OCI-LY3 (cell line): Measurements from ENCODE around the gene AKR7A3.

Experiments
- H2AFZ ChIP-seq: fragments of 200-600, 300-600 bp; shearing (Covaris generic); 2 replicates; pipeline ENCODE4 v1.6.0; 2014; ENCODE audit warnings: antibody characterized with exemption, low read depth, low read length
- H3K27ac ChIP-seq: fragments of 200-600, 300-600 bp; sonication (generic); 2 replicates; pipeline ENCODE4 v1.5.1; 2014; ENCODE audit warnings: mild to moderate bottlenecking, low read length, moderate library complexity, mixed read lengths
- H3K27me3 ChIP-seq: fragments of 200-600, 300-600 bp; sonication (generic); 2 replicates; pipeline ENCODE4 v1.6.1; 2014; ENCODE audit warnings: low read depth, low read length, mixed read lengths
- H3K36me3 ChIP-seq: fragments of 200-600, 300-600 bp; sonication (generic); replicated peaks from 2 replicates; pipeline ENCODE3; 2014; ENCODE audit warnings: low read depth, low read length, mixed read lengths
- H3K4me1 ChIP-seq: fragments of 300-600, 200-600 bp; sonication (generic); 2 replicates; pipeline ENCODE4 v1.6.1; 2014; ENCODE audit warnings: low read length, mixed read lengths
- H3K4me2 ChIP-seq: fragments of 200-600, 300-600 bp; sonication (generic); 2 replicates; pipeline ENCODE4 v1.6.1; 2014; ENCODE audit warnings: low read length, mixed read lengths
- H3K4me3 ChIP-seq: fragments of 300-600, 200-600 bp; sonication (generic); 2 replicates; pipeline ENCODE4 v1.5.1; 2014; ENCODE audit warnings: antibody characterized with exemption, mild to moderate bottlenecking, low read length, moderate library complexity
- H3K79me2 ChIP-seq: fragments of 300-600, 200-600 bp; shearing (Covaris generic); 2 replicates; pipeline ENCODE4 v1.6.1; 2014; ENCODE audit warnings: mild to moderate bottlenecking, low read length, mixed read lengths
- H3K9ac ChIP-seq: fragments of 300-600, 200-600 bp; shearing (Covaris generic); 2 replicates; pipeline ENCODE4 v1.6.0; 2014; ENCODE audit warnings: mild to moderate bottlenecking, low read length, moderate library complexity
- H3K9me3 ChIP-seq: fragments of 200-600, 300-600 bp; shearing (Covaris generic); 2 replicates; pipeline ENCODE4 v1.6.1; 2014; ENCODE audit warnings: low read length, mixed read lengths; ENCODE audit not compliant: insufficient read depth
- H4K20me1 ChIP-seq: fragments of 200-600, 300-600 bp; sonication (generic); 2 replicates; pipeline ENCODE4 v1.6.1; 2016; ENCODE audit warnings: low read length, mixed read lengths; ENCODE audit not compliant: insufficient read depth
- CTCF ChIP-seq: fragments of 200-600, 300-600 bp; sonication (generic); IDR thresholded peaks from 2 replicates; pipeline ENCODE4 v1.5.1; 2014; ENCODE audit warnings: antibody characterized with exemption, low read length, low read depth
- EZH2phosphoT487 ChIP-seq: fragments of 200-600 bp; shearing (Covaris generic); IDR thresholded peaks from 2 replicates; pipeline ENCODE4 v1.6.1; 2018; ENCODE audit warnings: antibody characterized with exemption, mixed run types, low read depth

Gene AKR7A3

GRCh38 chr1:19333587-19334354 lies 45.2 kb upstream of the AKR7A3 start:
- Histone ChIP-seq H3K27ac (no peak overlapping the region), H3K27me3 (no peaks in the 10 kb centered on the region), H3K4me3 (no peak overlapping the region), H3K79me2 (no peaks in the 10 kb centered on the region), H3K4me1 (no peaks in the 10 kb centered on the region), H3K36me3 (no peaks in the 10 kb centered on the region), H3K9me3 (no peaks in the 10 kb centered on the region), H2AFZ (no peak overlapping the region), H3K9ac (no peak overlapping the region), H4K20me1 (no peaks in the 10 kb centered on the region), H3K4me2 (no peak overlapping the region)
- TF ChIP-seq EZH2phosphoT487: no peak
- TF ChIP-seq CTCF: no peak

- Histone ChIP-seq H2AFZ (no peak overlapping the region), H4K20me1 (no peaks in the 10 kb centered on the region), H3K4me3 (no peak overlapping the region), H3K27me3 (no peaks in the 10 kb centered on the region), H3K4me2 (no peak overlapping the region), H3K9ac (no peak overlapping the region), H3K36me3 (no peaks in the 10 kb centered on the region), H3K79me2 (no peaks in the 10 kb centered on the region), H3K9me3 (no peaks in the 10 kb centered on the region), H3K27ac (no peak overlapping the region), H3K4me1 (no peaks in the 10 kb centered on the region)
- TF ChIP-seq EZH2phosphoT487 (no peak), CTCF (no peak)
Measured at GRCh38 chr1:19332832-19333231, 44.3 kb upstream of the AKR7A3 start.

GRCh38 chr1:19331262-19331878 lies 42.8 kb upstream of the AKR7A3 start:
- no peaks in the 10 kb centered on the region for H3K27me3 ChIP-seq
- TF ChIP-seq CTCF: no peak
- TF ChIP-seq EZH2phosphoT487: no peak
- no peaks in the 10 kb centered on the region for H3K79me2 ChIP-seq
- no peaks in the 10 kb centered on the region for H3K36me3 ChIP-seq
- no peak overlapping the region for H3K9ac ChIP-seq
- H3K4me3 ChIP-seq: no peak overlapping the region
- no peak overlapping the region for H3K4me2 ChIP-seq
- no peak overlapping the region for H2AFZ ChIP-seq
- no peaks in the 10 kb centered on the region for H3K4me1 ChIP-seq
- H3K9me3 ChIP-seq: no peaks in the 10 kb centered on the region
- no peak overlapping the region for H3K27ac ChIP-seq
- no peaks in the 10 kb centered on the region for H4K20me1 ChIP-seq

GRCh38 chr1:19330449-19331135 lies 42.0 kb upstream of the AKR7A3 start:
- H3K9ac ChIP-seq: no peak overlapping the region
- H3K36me3 ChIP-seq: peaks cover 4% of the 10 kb centered on the region
- H3K27me3 ChIP-seq: no peaks in the 10 kb centered on the region
- H3K79me2 ChIP-seq: no peaks in the 10 kb centered on the region
- no peaks in the 10 kb centered on the region for H3K4me1 ChIP-seq
- no peak overlapping the region for H3K4me2 ChIP-seq
- no peak overlapping the region for H3K27ac ChIP-seq
- no peaks in the 10 kb centered on the region for H3K9me3 ChIP-seq
- TF ChIP-seq CTCF: no peak
- no peaks in the 10 kb centered on the region for H4K20me1 ChIP-seq
- H2AFZ ChIP-seq: no peak overlapping the region
- no peak overlapping the region for H3K4me3 ChIP-seq
